ENCODE measurements around the gene SLC44A3. TPM values are rescaled to one million over a fixed set of nuclear protein-coding genes. Genes with fewer than 3 reads are reported as not detected.

SLC44A3 gene
- total RNA-seq, 2 experiments from 2014 or later: 0.27 to 0.36 TPM

GRCh38 chr1:94859174-94859573, 39.0 kb downstream of the SLC44A3 start:
- H3K9me3 ChIP-seq (ENCODE audit: control insufficient read depth in 1 of 2, insufficient read depth in 1 of 2, low read length in 2 of 2): no peaks in the 10 kb centered on the region
- Mint-ChIP-seq H3K27me3 (peaks cover 3% of the 10 kb centered on the region), H3K9me3 (no peaks in the 10 kb centered on the region), H3K4me1 (ENCODE audit: low read depth) (no peaks in the 10 kb centered on the region), H3K27ac (no peak overlapping the region), H3K4me3 (no peak overlapping the region), H3K36me3 (ENCODE audit: low read depth) (no peaks in the 10 kb centered on the region)
- ChIA-PET POLR2A (no interaction called here), CTCF (no interaction called here)
- ATAC-seq (ENCODE audit: poor library complexity) (no peak), DNase-seq (no peak)
- no peaks in the 10 kb centered on the region for H3K36me3 ChIP-seq (ENCODE audit: insufficient read depth, low read length)
- peaks cover 9% of the 10 kb centered on the region for H3K4me1 ChIP-seq (ENCODE audit: insufficient read depth, low read length)
- no peak overlapping the region for H3K27ac ChIP-seq (ENCODE audit: low read depth in 1 of 2, low read length in 2 of 2)
- no peak for TF ChIP-seq CTCF (IDR thresholded peaks at IDR 0.05)
- H3K27me3 ChIP-seq (ENCODE audit: control insufficient read depth in 1 of 2, insufficient read depth in 2 of 2, low read length in 2 of 2): peaks cover 0 to 5% of the 10 kb centered on the region in 2 experiments
- H3K4me3 ChIP-seq (ENCODE audit: low read length): no peak overlapping the region
- intact Hi-C loops (cut with DNase I, micrococcal nuclease): loop anchor here in 1 of 2 experiments (5.0 kb wide), 1 partner anchor 63 kb away; no protein-coding TSS in a partner anchor

GRCh38 chr1:94862718-94863117, 42.6 kb downstream of the SLC44A3 start:
- H3K36me3 Mint-ChIP-seq (ENCODE audit: low read depth): no peaks in the 10 kb centered on the region
- intact Hi-C loops (cut with DNase I, micrococcal nuclease): no loop called here
- H3K4me3 ChIP-seq (ENCODE audit: low read length): no peak overlapping the region
- H3K9me3 Mint-ChIP-seq: no peaks in the 10 kb centered on the region
- peaks cover 0 to 5% of the 10 kb centered on the region in 2 experiments for H3K27me3 ChIP-seq (ENCODE audit: control insufficient read depth in 1 of 2, insufficient read depth in 2 of 2, low read length in 2 of 2)
- TF ChIP-seq CTCF (IDR thresholded peaks at IDR 0.05): no peak
- H3K27me3 Mint-ChIP-seq: peaks cover 3% of the 10 kb centered on the region
- H3K9me3 ChIP-seq (ENCODE audit: control insufficient read depth in 1 of 2, insufficient read depth in 1 of 2, low read length in 2 of 2): no peaks in the 10 kb centered on the region
- DNase-seq (no peak), ATAC-seq (ENCODE audit: poor library complexity) (no peak)
- no peaks in the 10 kb centered on the region for H3K4me1 ChIP-seq (ENCODE audit: insufficient read depth, low read length)
- POLR2A ChIA-PET: no interaction called here
- no peaks in the 10 kb centered on the region for H3K4me1 Mint-ChIP-seq (ENCODE audit: low read depth)
- no peak overlapping the region for H3K27ac ChIP-seq (ENCODE audit: low read depth in 1 of 2, low read length in 2 of 2)
- H3K36me3 ChIP-seq (ENCODE audit: insufficient read depth, low read length): no peaks in the 10 kb centered on the region
- H3K4me3 Mint-ChIP-seq: no peak overlapping the region
- CTCF ChIA-PET: interaction anchor here (4.3 kb wide), 1 partner anchor 9 kb away, joined by 18 read pairs; no protein-coding TSS in a partner anchor
- H3K27ac Mint-ChIP-seq: no peak overlapping the region

- ChIA-PET CTCF (interaction anchor here (4.3 kb wide), 1 partner anchor 9 kb away, joined by 18 read pairs; no protein-coding TSS in a partner anchor), POLR2A (no interaction called here)
- Histone ChIP-seq H3K4me1 (ENCODE audit: insufficient read depth, low read length) (no peaks in the 10 kb centered on the region), H3K27me3 (ENCODE audit: control insufficient read depth in 1 of 2, insufficient read depth in 2 of 2, low read length in 2 of 2) (peaks cover 0 to 5% of the 10 kb centered on the region in 2 experiments), H3K36me3 (ENCODE audit: insufficient read depth, low read length) (no peaks in the 10 kb centered on the region), H3K9me3 (ENCODE audit: control insufficient read depth in 1 of 2, insufficient read depth in 1 of 2, low read length in 2 of 2) (no peaks in the 10 kb centered on the region), H3K27ac (ENCODE audit: low read depth in 1 of 2, low read length in 2 of 2) (no peak overlapping the region), H3K4me3 (ENCODE audit: low read length) (no peak overlapping the region)
- TF ChIP-seq CTCF (IDR thresholded peaks at IDR 0.05): no peak
- Mint-ChIP-seq H3K36me3 (ENCODE audit: low read depth) (no peaks in the 10 kb centered on the region), H3K27me3 (peaks cover 1% of the 10 kb centered on the region), H3K27ac (no peak overlapping the region), H3K4me3 (no peak overlapping the region), H3K4me1 (ENCODE audit: low read depth) (no peaks in the 10 kb centered on the region), H3K9me3 (no peaks in the 10 kb centered on the region)
- no peak for DNase-seq
- ATAC-seq (ENCODE audit: poor library complexity): no peak
- intact Hi-C loops (cut with DNase I, micrococcal nuclease): no loop called here
Observed at GRCh38 chr1:94863297-94863911, 43.2 kb downstream of the SLC44A3 start.
